BE2C (cell line): ENCODE data around the gene DBH.
A peak's percentile ranks its signal among the peaks of the same experiment; 100 is the strongest.

Experiments used
- DNase-seq: peaks from one replicate; pipeline ENCODE4 v3.0.0-alpha.2; 2020
- H3K27me3 ChIP-seq: fragments of 250-450 bp; sonication (Bioruptor Pico); 2 replicates; pipeline ENCODE4 v1.5.1; 2020; ENCODE audit warnings: mild to moderate bottlenecking
- H3K36me3 ChIP-seq: fragments of 250-450 bp; sonication (Bioruptor Pico); 2 replicates; pipeline ENCODE4 v1.5.1; 2020; ENCODE audit warnings: mild to moderate bottlenecking
- H3K4me1 ChIP-seq: fragments of 250-450 bp; sonication (Bioruptor Pico); 2 replicates; pipeline ENCODE4 v1.5.1; 2020
- H3K4me3 ChIP-seq: 2 replicates; pipeline ENCODE4 v1.5.1; 2011; ENCODE audit warnings: low read depth, low read length
- H3K9me3 ChIP-seq: fragments of 250-450 bp; sonication (Bioruptor Pico); 2 replicates; pipeline ENCODE4 v1.5.1; 2020
- TF ChIP-seq, protein P1 (sequence below): IDR thresholded peaks from 2 replicates; pipeline ENCODE4 v1.5.1; 2012; ENCODE audit warnings: mild to moderate bottlenecking, low read depth, low read length

Gene DBH

GRCh38 chr9:133640580-133641395 is 4.6 kb downstream of the DBH start:
- no peaks in the 10 kb centered on the region for H3K27me3 ChIP-seq

GRCh38 chr9:133641396-133641655 is 5.2 kb downstream of the DBH start:
- Histone ChIP-seq H3K4me1 (peaks cover 13% of the 10 kb centered on the region), H3K36me3 (peaks cover 73% of the 10 kb centered on the region), H3K27me3 (no peaks in the 10 kb centered on the region), H3K4me3 (no peak overlapping the region), H3K9me3 (no peaks in the 10 kb centered on the region)
- DNase-seq, result no peak
- TF ChIP-seq, protein P1, sequence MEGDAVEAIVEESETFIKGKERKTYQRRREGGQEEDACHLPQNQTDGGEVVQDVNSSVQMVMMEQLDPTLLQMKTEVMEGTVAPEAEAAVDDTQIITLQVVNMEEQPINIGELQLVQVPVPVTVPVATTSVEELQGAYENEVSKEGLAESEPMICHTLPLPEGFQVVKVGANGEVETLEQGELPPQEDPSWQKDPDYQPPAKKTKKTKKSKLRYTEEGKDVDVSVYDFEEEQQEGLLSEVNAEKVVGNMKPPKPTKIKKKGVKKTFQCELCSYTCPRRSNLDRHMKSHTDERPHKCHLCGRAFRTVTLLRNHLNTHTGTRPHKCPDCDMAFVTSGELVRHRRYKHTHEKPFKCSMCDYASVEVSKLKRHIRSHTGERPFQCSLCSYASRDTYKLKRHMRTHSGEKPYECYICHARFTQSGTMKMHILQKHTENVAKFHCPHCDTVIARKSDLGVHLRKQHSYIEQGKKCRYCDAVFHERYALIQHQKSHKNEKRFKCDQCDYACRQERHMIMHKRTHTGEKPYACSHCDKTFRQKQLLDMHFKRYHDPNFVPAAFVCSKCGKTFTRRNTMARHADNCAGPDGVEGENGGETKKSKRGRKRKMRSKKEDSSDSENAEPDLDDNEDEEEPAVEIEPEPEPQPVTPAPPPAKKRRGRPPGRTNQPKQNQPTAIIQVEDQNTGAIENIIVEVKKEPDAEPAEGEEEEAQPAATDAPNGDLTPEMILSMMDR, result no peak

More at GRCh38 chr9:133640580-133641395, 4.6 kb downstream of the DBH start:
- Histone ChIP-seq H3K4me3 (peak overlapping the region; percentile 14; the same call in 1 of the 2 replicates), H3K9me3 (no peaks in the 10 kb centered on the region), H3K4me1 (peaks cover 13% of the 10 kb centered on the region), H3K36me3 (peaks cover 68% of the 10 kb centered on the region)
- DNase-seq, result no peak
- TF ChIP-seq, protein P1, result no peak

- H3K36me3 ChIP-seq, result peaks cover 80% of the 10 kb centered on the region
- TF ChIP-seq, protein P1, result no peak
- peaks cover 9% of the 10 kb centered on the region for H3K4me1 ChIP-seq
- H3K27me3 ChIP-seq, result no peaks in the 10 kb centered on the region
- no peak for DNase-seq
- H3K9me3 ChIP-seq, result no peaks in the 10 kb centered on the region
- H3K4me3 ChIP-seq, result no peak overlapping the region
These were observed 5.9 kb downstream of the DBH start for GRCh38 chr9:133641861-133642595.

GRCh38 chr9:133642708-133643361 is 6.7 kb downstream of the DBH start:
- no peak for DNase-seq
- H3K27me3 ChIP-seq, result no peaks in the 10 kb centered on the region
- no peaks in the 10 kb centered on the region for H3K9me3 ChIP-seq
- H3K4me3 ChIP-seq, result no peak overlapping the region
- H3K36me3 ChIP-seq, result peaks cover 89% of the 10 kb centered on the region
- peaks cover 5% of the 10 kb centered on the region; the same call in 1 of the 2 replicates for H3K4me1 ChIP-seq
- TF ChIP-seq, protein P1, result no peak

DNA sequence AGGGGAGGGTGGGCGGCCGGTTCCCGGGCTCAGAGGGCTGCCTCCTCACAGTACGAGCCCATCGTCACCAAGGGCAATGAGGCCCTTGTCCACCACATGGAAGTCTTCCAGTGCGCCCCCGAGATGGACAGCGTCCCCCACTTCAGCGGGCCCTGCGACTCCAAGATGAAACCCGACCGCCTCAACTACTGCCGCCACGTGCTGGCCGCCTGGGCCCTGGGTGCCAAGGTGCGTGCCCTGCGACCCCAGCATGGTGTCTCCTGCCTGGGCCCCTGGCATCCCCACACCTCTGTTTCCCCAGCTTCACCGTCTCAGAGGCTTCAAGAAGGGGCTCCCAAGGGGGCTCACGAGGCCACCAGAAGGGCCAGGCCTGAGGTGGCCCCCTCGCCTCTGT is 7.2 kb downstream of the DBH start:
- H3K27me3 ChIP-seq, result no peaks in the 10 kb centered on the region
- no peak overlapping the region for H3K4me3 ChIP-seq
- H3K36me3 ChIP-seq, result peaks cover 94% of the 10 kb centered on the region
- TF ChIP-seq, protein P1, result no peak
- peak; percentile 3 for DNase-seq
- H3K9me3 ChIP-seq, result no peaks in the 10 kb centered on the region
- peaks cover 4% of the 10 kb centered on the region; the same call in 1 of the 2 replicates for H3K4me1 ChIP-seq
